HG02571 (cell line): Measurements from ENCODE around the gene PPP3CA.

ENCODE experiments used
- ATAC-seq: cut with Tn5 transposase; IDR thresholded peaks from one replicate; pipeline ENCODE4 v1.9.1; 2021; ENCODE audit warnings: mild to moderate bottlenecking, moderate library complexity; ENCODE audit not compliant: unreplicated experiment

Gene PPP3CA

DNA sequence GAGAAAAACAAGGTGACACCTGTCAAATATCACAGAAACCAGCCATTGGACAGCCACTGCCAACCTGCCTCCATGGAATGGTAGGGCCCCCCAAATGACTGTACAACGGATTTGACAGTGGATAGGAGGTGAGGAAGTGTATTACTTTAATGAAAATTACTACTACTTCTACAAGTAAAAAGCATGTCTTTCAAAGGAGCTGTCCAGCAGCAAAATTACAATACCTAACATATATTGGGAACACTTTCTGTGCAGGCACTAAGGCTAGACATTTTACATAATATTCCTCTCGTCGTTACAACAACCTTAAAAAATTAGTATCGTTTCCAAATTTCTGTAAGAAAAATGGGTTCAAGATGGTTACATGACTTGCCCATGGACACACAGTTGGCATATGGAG is 14.9 kb downstream of the PPP3CA start:
- ATAC-seq: no peak

DNA sequence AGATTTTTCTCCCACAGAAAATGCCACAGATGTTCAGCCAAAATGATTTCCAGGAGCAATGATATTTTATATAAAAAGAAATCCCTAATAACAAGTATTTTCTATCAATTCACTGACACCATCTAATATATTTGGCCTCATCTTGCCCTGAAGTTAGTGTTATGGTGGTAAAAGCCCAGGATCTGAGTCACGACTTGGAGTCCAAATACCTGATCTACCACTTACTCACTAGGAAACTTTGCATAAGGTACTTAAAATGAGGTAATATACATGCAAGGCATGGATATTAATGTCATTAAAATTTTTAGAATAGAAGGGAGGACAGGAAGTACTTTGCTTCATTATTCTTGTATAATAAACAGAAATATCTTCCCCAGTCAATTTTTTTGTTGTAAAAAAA is 16.3 kb downstream of the PPP3CA start:
- ATAC-seq: no peak

DNA sequence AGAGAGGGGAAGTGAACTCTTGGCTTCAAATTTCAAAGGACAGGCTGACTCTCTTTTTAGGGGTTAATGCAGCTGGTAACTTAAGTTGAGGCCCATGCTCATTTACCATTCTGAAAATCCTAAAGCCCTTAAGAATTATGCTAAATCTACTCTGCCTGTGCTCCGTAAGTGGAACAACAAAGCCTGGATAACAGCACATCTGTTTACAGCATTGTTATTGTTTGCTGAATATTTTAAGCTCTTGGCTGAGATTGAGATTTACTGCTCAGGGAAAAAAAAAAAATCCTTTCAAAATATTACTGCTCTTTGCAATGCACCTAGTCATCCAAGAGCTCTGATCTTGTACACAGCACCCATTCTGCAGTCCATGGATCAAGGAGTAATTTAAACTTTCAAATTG is 17.7 kb downstream of the PPP3CA start:
- ATAC-seq: no peak

DNA sequence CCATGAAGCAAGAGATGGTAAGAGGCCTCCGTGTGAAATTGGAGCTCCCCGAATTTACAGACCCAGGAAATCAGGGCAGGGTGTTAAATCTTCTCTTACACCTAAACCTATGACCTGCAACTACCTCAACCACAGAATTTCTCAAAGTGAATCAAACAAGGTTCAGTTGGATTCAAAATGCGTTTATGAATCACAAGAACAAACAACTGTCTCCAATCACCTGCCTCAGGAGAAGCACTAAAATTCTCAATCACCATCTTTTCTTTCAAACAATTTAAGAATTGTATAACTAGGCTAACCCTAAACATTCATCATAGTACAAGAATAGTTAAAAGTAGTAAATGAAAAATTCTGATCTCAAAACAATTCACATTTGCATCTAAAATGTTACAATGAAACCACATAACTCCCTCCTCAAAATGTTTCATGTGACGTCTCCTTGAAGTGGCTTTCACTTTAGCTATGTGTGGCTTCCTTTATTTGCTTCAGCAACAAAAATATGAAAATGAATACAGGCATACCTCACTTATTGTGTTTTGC is 19.2 kb downstream of the PPP3CA start:
- peak; percentile 82 for ATAC-seq

DNA sequence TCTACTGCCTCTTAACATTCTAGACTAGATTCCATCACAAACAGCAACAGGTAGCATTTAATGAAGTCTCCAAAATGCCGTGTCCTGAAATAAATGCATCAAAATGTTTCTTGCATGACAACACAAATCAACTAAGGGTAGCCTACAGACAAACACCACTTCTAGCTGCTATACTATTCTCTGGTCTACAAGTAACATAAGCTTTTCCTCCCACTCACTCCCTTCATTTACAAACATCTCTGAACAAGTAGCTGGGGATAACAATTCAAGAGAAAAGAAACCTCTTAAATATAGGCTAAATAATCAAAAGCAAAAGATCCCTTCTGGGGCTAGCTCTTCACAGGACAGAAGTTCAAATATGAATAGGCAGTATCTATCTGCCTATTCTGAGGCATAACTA is 20.8 kb downstream of the PPP3CA start:
- ATAC-seq: no peak

DNA sequence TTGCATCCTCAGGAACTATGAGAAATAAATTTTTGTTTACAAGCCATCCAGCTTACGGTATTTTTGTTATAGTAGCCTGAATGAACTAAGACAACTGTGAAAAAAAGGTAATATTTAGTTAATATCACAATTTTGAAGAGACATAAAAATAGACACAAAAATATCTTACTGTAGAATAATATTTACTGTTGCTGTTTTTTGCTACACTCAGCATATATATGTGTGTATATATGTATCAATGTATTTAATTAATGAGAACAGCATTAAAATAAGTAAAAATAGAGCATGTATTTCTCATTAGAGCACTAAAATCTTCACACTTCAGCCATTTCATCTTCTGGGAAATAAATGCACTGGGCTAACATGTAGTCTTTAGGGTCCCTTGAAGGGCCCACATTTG is 24.6 kb downstream of the PPP3CA start:
- no peak for ATAC-seq

DNA sequence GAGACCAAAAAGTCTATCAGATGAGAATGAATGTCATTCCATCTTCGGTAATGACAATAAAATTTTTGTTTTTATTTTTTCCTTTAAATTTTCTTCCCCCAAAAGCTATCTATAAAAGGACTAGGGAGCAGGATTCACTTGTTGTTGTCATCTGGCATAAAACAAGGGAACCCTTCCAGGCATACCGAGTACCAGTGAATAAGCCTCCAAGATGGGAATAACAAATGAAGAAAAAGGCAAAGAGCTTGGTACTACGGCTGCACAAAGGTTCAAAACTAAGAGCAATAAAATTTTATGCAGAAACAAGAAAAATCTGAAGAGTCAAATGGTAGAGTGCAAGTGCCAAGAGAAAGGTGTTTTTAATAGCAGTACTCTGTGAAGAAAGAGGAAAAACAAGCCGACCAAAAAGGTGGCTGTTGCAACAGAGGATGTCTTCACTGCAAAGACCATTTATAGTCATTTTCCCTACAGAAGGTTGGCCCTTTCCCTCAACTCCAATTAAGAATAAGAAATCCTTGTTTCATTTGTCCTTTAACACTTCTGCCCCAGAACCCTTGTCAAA is 25.8 kb downstream of the PPP3CA start:
- ATAC-seq: no peak

DNA sequence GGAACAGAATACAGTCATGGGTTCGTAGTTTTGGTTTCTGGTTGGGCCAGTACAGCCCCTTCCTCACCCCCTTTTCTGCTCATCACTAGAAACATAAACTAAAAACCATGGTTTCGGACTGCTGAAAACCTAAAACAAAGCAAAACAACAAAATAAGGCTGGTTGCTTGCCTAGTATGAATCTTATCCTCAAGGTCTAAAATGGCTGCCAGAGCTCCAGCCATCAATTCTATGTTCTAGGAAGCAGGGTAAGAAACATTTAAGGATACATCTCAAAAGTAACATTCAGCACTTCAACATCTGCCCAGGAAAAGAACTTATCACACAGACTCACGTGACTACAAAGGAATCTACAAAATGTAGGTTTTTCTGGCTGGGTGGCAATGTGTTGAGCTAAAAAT is 31.5 kb downstream of the PPP3CA start:
- no peak for ATAC-seq

DNA sequence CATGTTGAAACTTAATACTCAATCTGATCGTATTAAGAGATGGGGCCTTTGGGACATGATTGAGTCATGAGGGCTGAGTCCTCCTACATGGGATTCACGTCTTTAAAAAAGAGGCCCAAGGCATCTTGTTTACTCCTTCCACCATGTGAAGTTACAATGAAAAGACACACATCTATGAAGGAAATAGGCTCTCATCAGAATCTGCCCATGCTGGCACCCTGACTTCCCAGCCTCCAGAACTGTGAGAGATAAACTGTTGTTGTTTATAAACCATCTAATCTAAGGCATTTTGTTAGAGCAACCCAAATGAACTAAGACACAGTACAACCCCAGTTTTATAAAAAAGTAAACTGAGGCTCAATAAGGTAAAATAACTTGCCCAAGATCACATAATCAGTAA is 32.3 kb downstream of the PPP3CA start:
- ATAC-seq: no peak

DNA sequence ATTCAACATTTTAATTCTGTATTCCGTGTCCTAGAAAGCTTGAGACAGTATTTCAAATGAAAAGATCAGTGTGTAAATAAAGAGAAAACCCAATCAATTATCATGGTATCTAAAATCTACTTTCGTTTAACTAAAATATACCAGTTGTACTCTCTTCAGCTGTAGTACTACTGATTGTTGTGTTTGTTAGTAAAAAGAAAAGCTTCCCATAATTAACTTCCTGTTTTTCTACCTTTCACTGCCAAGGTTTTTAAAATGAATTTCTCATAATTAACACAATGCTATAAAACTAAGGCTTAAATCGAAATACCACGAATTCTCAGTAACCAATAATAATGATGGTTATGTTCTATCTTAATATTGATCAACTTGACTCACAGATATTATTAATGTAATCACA is 37.4 kb downstream of the PPP3CA start:
- no peak for ATAC-seq

DNA sequence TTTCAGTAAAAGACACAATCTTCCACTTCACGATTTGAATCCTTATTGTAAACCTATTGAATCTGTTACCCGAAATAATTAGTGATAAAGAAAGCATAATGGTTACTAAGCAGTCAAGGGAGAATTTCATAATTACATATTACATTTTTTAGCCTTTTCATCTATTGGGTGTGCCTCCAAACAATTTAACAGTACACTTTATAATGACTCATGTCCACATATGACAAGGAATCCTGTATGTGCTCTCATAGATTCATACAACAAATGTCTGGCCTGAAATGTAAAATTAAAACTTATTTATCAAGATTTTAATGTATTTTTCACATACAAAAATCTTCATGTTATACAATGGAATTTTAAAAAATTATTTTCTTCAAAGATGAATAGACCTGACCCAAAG is 39.4 kb downstream of the PPP3CA start:
- no peak for ATAC-seq

DNA sequence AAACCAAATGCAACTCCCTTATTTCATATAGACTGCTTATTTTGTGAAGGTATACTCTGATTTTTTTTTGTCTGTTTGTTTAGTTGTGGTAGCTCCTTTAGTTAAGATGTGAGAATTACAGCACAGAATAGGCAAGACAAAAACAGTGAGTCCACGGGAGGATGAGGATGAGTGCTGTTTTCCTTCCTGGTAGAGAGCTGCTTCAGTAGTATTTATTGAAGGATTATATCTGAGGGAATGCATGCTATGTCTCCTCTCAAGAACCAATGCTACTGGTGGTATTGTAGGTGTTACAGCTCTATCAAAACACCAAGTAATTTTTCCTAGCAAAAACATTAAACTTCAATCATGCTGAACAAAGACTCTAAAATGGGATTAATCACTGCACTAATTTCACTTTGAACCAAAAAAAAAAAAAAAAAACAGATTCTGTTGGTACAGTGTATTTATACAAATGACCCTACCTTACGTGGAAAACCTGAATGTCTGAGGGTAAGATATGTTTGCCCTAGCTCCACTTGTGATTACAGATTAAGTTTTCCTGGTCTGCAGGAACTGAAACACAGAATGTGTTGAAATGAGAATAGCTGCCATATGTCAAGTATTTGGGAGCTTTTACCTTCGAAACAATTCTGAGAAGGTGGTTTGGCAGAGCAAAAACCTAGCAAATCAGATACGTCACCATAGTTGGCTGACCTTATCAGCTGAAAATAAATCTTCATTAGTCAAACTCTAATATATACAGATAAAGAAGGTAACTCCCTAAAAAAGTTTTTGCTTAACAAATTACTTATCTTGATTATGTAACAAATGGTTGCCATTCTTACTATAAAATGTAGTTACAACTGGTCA is 40.3 kb downstream of the PPP3CA start:
- ATAC-seq: no peak

DNA sequence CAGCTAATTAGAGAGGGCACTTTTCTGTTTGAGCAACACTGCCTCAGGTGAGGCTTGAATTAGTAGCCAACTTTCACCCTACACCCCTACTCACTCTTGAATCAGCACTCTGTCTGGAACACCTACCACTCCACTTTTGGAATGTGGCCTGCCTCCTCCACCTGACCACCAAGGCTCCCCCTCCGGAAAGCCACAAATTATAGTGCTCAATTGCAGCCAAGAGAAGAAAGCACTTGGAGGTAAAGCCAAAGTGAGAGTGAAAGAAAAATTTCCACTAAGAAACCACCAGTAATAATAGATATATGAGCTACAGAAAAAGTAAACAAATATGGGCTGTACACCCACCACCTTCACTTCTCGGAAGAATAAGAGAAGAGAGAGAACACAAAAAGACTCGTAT is 41.1 kb downstream of the PPP3CA start:
- peak; percentile 67 for ATAC-seq

DNA sequence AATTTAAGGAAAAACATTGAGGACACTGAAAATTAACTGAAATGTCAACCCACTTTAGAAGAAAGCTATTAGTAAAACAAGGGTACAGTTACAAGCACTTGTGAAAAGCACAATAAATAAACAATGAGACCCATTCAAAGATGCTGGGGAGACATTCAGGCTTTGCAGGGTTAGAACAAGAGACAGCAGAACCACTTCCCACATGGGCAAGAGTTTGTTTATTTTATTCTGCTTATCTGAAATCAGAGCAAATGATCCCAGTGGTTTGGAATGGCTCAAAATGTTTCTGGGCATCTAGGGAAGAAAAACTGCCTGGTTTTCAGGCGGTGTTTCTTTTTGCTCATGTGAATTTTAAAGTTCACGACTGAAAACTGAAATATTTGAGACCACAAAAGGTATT is 42.4 kb downstream of the PPP3CA start:
- no peak for ATAC-seq

DNA sequence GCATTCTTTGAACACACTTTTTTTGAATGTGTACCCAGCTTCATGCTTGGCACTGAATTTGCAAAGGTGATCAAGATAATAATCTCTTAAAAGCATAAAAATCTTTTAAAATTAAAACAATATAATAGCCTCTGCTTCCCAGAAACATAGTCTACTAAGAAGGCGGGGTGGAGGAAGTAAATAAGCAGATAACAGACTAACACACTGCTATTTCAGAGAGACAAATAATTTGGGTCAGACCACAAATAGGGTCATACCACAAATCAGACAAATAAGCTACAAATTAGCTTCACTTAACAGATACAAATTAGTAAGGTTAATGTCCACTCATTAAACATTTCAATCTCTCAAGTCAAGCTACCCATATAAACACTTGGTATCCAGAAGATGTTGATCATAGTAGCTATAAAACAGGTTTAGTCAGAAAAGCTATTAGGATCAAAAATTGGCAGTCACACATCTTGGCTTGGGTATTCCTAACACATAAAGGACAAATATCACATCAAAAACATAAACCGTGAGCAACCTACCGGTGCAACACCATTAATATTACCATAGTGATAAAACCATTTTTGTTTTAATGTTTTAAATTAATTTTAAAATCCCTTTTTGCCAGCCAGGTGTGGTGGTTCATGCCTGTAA is 47.3 kb downstream of the PPP3CA start:
- ATAC-seq: no peak

DNA sequence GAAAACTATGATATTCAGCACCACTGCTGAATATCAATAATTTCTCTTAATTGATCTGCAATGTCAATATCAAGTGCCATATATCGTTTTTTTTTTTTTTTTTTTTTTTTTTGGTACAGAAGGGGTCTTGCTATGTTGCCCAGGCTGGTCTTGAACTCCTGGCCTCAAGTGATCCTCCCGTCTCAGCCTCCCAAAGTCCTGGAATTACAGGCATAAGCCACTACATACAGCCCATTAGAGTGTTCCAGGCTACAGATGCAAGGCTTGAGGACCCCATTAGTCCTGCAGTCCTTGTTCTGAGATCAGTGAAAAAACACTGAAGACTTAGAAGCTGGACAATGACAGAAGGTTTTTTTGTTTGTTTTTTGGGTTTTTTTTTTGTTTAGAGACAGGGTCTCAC is 48.3 kb downstream of the PPP3CA start:
- no peak for ATAC-seq

DNA sequence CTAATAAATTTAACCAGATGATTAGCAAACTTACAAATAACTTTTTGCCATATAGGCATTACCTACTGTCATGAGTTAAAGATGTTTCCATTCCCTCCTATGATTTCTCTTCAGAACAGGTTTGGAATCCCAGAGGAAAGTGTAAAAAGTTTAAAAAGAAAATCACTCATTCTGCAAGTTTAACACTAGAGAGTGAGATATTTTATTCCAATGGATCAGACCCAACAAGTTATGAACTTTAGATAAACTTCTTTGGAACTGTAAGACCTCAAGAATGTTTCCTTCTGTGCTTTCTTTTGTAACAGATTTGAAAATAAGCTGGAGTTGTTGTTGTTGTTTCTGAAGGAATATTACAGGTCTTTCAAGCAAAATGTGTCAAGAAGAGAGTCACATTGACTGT is 51.6 kb downstream of the PPP3CA start:
- no peak for ATAC-seq

DNA sequence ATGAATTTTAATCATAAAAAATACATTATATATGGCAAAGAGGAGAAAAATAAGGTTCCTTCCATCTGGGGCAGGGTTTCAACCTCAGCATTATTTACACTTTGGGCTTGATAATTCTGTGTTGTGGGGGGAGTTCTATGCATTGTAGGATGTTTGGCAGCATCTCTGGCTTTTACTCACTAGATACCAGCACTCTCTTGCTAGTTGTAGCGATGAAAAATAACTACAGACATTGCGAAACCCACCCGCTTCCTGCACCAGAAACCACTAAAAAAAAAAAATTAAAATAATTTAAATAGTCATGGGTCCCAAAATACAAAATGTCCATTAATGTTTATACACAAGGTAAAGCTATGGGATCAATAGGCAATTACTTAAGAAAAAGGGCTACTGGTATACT is 52.7 kb downstream of the PPP3CA start:
- ATAC-seq: no peak

DNA sequence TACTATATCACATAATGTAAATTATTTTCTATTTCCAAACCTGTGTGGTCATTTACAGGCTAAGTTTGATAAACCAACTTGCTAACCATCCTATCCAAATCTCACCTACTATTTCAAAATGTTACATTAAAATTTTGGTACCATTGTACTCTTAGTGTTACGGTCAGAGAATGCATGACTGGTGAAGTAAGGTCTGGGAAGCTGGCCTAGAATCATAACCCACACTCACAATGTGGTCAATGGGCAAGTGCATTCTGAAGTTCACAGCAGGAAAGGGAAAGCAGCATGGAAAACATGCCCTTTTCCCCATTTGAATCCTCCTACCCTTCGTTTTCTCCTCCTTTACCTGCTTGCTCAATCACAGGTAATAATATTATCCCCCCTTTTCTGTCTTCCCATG is 54.4 kb downstream of the PPP3CA start:
- no peak for ATAC-seq

DNA sequence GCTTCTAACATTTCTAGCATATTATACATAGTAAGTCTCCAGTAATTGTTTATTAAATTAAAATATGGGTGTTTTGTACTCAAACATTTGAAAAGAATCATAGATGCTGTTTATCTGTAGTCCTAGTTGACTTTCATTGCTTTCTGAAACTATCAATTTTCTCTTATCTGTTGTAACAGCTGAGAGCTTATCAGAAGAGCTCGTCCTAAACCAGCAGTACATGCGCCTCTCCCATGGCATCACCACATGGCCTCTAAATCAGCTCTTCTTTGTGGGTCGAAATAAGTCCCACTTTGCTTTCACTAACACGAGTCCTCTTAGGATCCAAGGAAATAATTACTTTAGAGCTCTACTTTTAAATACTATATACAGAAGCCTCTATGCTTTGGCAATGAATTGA is 55.1 kb downstream of the PPP3CA start:
- no peak for ATAC-seq

DNA sequence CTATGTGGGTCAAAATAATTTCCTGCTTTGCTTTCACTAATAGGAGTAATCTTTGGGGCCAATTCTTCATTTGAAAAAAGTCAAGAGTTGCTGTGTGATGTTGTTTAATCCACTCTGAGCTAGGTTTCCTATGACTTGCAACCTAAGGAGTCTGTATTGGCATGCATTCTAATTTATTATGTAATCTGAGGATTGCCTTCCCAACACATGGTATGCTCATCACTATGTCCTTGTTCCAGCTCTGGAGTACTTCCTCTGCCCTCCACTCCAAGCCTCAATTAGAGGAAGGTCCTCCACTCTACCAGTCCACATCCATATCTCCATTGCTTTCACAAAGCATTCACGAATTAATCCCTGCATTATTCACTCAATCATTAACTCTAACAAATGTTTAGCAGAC is 56.1 kb downstream of the PPP3CA start:
- ATAC-seq: no peak

DNA sequence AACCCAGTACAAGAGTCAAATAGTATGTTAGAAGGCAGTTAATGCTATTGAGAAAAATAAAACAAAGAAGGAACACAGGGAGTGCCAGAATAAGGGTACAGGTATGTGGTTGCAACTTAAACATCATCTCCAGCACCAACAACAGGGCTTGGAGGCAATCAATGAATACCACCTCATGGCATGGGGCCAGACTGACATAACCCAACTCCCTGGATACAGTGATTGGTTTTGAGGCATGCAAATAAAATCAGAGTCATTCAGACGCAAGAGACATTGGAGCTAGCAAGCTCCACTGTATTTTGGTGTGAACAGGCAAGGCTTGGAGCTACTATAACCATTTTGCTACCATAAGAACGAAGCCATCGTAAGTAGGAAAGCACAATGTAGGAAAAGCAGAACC is 56.7 kb downstream of the PPP3CA start:
- ATAC-seq: no peak
